Activated CD4-positive, alpha-beta T cell treated with anti-CD3 and anti-CD28 coated beads for 1 hour (primary cell): ENCODE data around the gene GRIK3.
"Not testable (repeated sequence)": the region's sequence is repeated elsewhere in the genome, so short reads cannot be mapped to it uniquely, and the experiment has no call there.

ENCODE experiments used
- DNase-seq: peaks from one replicate; pipeline ENCODE4 v3.0.0-alpha.2; 2020

Gene GRIK3

GRCh38 chr1:36934061-36934460, 100.3 kb downstream of the GRIK3 start:
- DNase-seq: no peak

- no peak for DNase-seq
Measured at GRCh38 chr1:36927826-36928225, 106.5 kb downstream of the GRIK3 start.

- no peak for DNase-seq
Measured at GRCh38 chr1:36925251-36925650, 109.1 kb downstream of the GRIK3 start.

- DNase-seq: no peak
Measured at GRCh38 chr1:36924282-36924811, 110.0 kb downstream of the GRIK3 start.

GRCh38 chr1:36922593-36923426, 111.5 kb downstream of the GRIK3 start:
- no peak for DNase-seq

GRCh38 chr1:36922071-36922470, 112.2 kb downstream of the GRIK3 start:
- no peak for DNase-seq

GRCh38 chr1:36920801-36921405, 113.4 kb downstream of the GRIK3 start:
- DNase-seq: no peak

- DNase-seq: no peak
Measured at GRCh38 chr1:36920371-36920770, 113.9 kb downstream of the GRIK3 start.

- no peak for DNase-seq
Measured at GRCh38 chr1:36919491-36920145, 114.7 kb downstream of the GRIK3 start.

- DNase-seq: no peak
Measured at GRCh38 chr1:36918604-36919003, 115.7 kb downstream of the GRIK3 start.

- not testable (repeated sequence) for DNase-seq
Measured at GRCh38 chr1:36916542-36916941, 117.8 kb downstream of the GRIK3 start.

- no peak for DNase-seq
Measured at GRCh38 chr1:36913484-36914060, 120.7 kb downstream of the GRIK3 start.

GRCh38 chr1:36913016-36913415, 121.3 kb downstream of the GRIK3 start:
- DNase-seq: no peak

- DNase-seq: no peak
Measured at GRCh38 chr1:36912365-36912865, 121.9 kb downstream of the GRIK3 start.

GRCh38 chr1:36911561-36912364, 122.6 kb downstream of the GRIK3 start:
- no peak for DNase-seq

GRCh38 chr1:36910886-36911540, 123.3 kb downstream of the GRIK3 start:
- no peak for DNase-seq

- no peak for DNase-seq
Measured at GRCh38 chr1:36909946-36910725, 124.2 kb downstream of the GRIK3 start.

- DNase-seq: not testable (repeated sequence)
Measured at GRCh38 chr1:36909359-36909758, 125.0 kb downstream of the GRIK3 start.

GRCh38 chr1:36908096-36908495, 126.2 kb downstream of the GRIK3 start:
- no peak for DNase-seq

GRCh38 chr1:36906555-36906954, 127.8 kb downstream of the GRIK3 start:
- no peak for DNase-seq

- DNase-seq: no peak
Measured at GRCh38 chr1:36905941-36906340, 128.4 kb downstream of the GRIK3 start.
